ENCODE data around the gene PRR15L. TPM values are rescaled to one million over a fixed set of nuclear protein-coding genes. Genes with fewer than 3 reads are reported as not detected.

The PRR15L gene
- total and polyA plus RNA-seq, 2 of the 4 experiments (the other 2 are of a cell fraction): not detected

- ATAC-seq (ENCODE audit: low read depth) (no peak), DNase-seq (no peak)
- in situ Hi-C loops (cut with MboI; ENCODE audit: low sequenced_read_pairs) (no loop called here), intact Hi-C loops (cut with micrococcal nuclease) (no loop called here), dilution Hi-C loops (cut with HindIII; ENCODE audit: low sequenced_read_pairs, unreplicated experiment) (no loop called here)
- H4K20me1 ChIP-seq (ENCODE audit: insufficient read depth, low read length): no peaks in the 10 kb centered on the region
- no peak overlapping the region for H4K8ac ChIP-seq (ENCODE audit: low read depth in 2 of 2, low read length in 2 of 2)
- H3K9me1 ChIP-seq (ENCODE audit: insufficient read depth, low read length): no peaks in the 10 kb centered on the region
- WGBS, 2 experiments (ENCODE audit: extremely low coverage in 2 of 2, insufficient read length in 1 of 2): no CpG with 5 or more reads among the region's 1 CpG
- no peak overlapping the region for H2BK120ac ChIP-seq (ENCODE audit: low read depth, low read length)
- no peak overlapping the region for H2BK15ac ChIP-seq (ENCODE audit: low read depth, low read length)
- H3K23ac ChIP-seq (ENCODE audit: low read depth, low read length): no peak overlapping the region
- no peak overlapping the region for H4K5ac ChIP-seq (ENCODE audit: low read depth, low read length)
- peaks cover 6% of the 10 kb centered on the region; the same call in 1 of the 2 replicates for H3K27me3 ChIP-seq (ENCODE audit: control insufficient read depth, insufficient read depth, low read length)
- BruUV-seq (replicated peaks): no TSS peak
- H3K79me1 ChIP-seq (ENCODE audit: low read depth in 1 of 2, low read length in 2 of 2): no peaks in the 10 kb centered on the region
- no peaks in the 10 kb centered on the region for H3K9me3 ChIP-seq (ENCODE audit: control insufficient read depth, insufficient read depth, low read length)
- H2AK9ac ChIP-seq (replicated peaks; ENCODE audit: low read depth, low read length, poor library complexity): no peak overlapping the region
- no peak overlapping the region for H3K27ac ChIP-seq (ENCODE audit: insufficient read depth, low read length)
- H3K18ac ChIP-seq (ENCODE audit: low read depth, low read length): no peak overlapping the region
- no peaks in the 10 kb centered on the region for H3K36me3 ChIP-seq (ENCODE audit: control insufficient read depth, insufficient read depth, low read length)
- H3K4me2 ChIP-seq (ENCODE audit: low read depth, low read length): no peak overlapping the region
- H3K14ac ChIP-seq (replicated peaks; ENCODE audit: low read depth, low read length): no peak overlapping the region
- H2BK20ac ChIP-seq (ENCODE audit: low read depth, low read length): no peak overlapping the region
- H3K4me1 ChIP-seq (ENCODE audit: control insufficient read depth, insufficient read depth, low read length): peaks cover 9% of the 10 kb centered on the region
- CTCF ChIA-PET: interaction anchor here (1.5 kb wide), 1 partner anchor 28 kb away, joined by 3 read pairs; no protein-coding TSS in a partner anchor
- H3K4ac ChIP-seq (ENCODE audit: low read depth, low read length): no peak overlapping the region
- no peak overlapping the region for H3K56ac ChIP-seq (ENCODE audit: extremely low read depth, insufficient read depth, low read length)
- H2AK5ac ChIP-seq (ENCODE audit: low read depth, low read length): no peak overlapping the region
- H3K4me3 ChIP-seq (ENCODE audit: insufficient read depth, low read depth, low read length): no peak overlapping the region
- H4K91ac ChIP-seq (ENCODE audit: insufficient read depth, low read depth, low read length): no peak overlapping the region
- POLR2A ChIA-PET (ENCODE audit: unreplicated experiment): no interaction called here
- H3K9ac ChIP-seq (ENCODE audit: low read depth, low read length): no peak overlapping the region
- no peak overlapping the region for H2BK5ac ChIP-seq (ENCODE audit: low read depth, low read length, poor library complexity, severe bottlenecking)
- no peak overlapping the region for H2AFZ ChIP-seq (replicated peaks; ENCODE audit: low read length, poor library complexity)
- TF ChIP-seq MAFK (IDR thresholded peaks at IDR 0.05; ENCODE audit: low read depth, low read length) (no peak), CTCF (conservative IDR thresholded peaks at IDR 0.05; ENCODE audit: low read depth, low read length) (no peak), MXI1 (IDR thresholded peaks at IDR 0.05; ENCODE audit: borderline replicate concordance, low read depth, low read length) (no peak)
These were observed 32.0 kb upstream of the PRR15L start for GRCh38 chr17:47989700-47990099.
